RWPE1 (cell line): ENCODE data around the gene PDSS2.

Experiments
- CTCF ChIA-PET: fragments of 350-600 bp; sonication (Branson Sonifier 250); formaldehyde crosslinking; extraction: SDS; loops from one replicate; lab custom pipeline; 2021; lab: Yijun Ruan, JAX
- POLR2A ChIA-PET: fragments of 400-600 bp; formaldehyde crosslinking; extraction: SDS; loops from one replicate; lab custom pipeline; 2020; ENCODE audit warnings: antibody characterized with exemption; ENCODE audit not compliant: low non-redundant PET; lab: Yijun Ruan, JAX
- DNase-seq: peaks from one replicate; pipeline ENCODE4 v3.0.0; 2012; ENCODE audit warnings: low spot score
- H3K27ac ChIP-seq: fragments of 450-650 bp; 2 replicates; pipeline ENCODE4 v1.5.1; 2017
- TF ChIP-seq, protein P1 (sequence below): fragments of 450-650 bp; conservative IDR thresholded peaks from 2 replicates; pipeline ENCODE4 v1.5.1; 2017; ENCODE audit warnings: low read depth, mild to moderate bottlenecking

The PDSS2 gene

GRCh38 chr6:107114926-107115694 is 344.3 kb downstream of the PDSS2 start, which contains the start of gene BEND3:
TSS of gene BEND3 (minus strand) at chr6:107115515. CDS start at chr6:107099285, 16,230 bp downstream.
- ChIA-PET CTCF (interaction anchor here (0.6 to 0.7 kb wide), 2 partner anchors 85 to 532 kb away, joined by 3 to 6 read pairs; no protein-coding TSS in a partner anchor), POLR2A (no interaction called here)
- TF ChIP-seq, protein P1, sequence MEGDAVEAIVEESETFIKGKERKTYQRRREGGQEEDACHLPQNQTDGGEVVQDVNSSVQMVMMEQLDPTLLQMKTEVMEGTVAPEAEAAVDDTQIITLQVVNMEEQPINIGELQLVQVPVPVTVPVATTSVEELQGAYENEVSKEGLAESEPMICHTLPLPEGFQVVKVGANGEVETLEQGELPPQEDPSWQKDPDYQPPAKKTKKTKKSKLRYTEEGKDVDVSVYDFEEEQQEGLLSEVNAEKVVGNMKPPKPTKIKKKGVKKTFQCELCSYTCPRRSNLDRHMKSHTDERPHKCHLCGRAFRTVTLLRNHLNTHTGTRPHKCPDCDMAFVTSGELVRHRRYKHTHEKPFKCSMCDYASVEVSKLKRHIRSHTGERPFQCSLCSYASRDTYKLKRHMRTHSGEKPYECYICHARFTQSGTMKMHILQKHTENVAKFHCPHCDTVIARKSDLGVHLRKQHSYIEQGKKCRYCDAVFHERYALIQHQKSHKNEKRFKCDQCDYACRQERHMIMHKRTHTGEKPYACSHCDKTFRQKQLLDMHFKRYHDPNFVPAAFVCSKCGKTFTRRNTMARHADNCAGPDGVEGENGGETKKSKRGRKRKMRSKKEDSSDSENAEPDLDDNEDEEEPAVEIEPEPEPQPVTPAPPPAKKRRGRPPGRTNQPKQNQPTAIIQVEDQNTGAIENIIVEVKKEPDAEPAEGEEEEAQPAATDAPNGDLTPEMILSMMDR = no peak
- peak; percentile 42 for DNase-seq
- peak within 1 kb of the TSS; percentile 87 for H3K27ac ChIP-seq

- POLR2A ChIA-PET = no interaction called here
- TF ChIP-seq, protein P1 = peak; percentile 89
- peak overlapping the region; percentile 87 for H3K27ac ChIP-seq
- CTCF ChIA-PET = interaction anchor here (0.6 to 0.8 kb wide), 6 partner anchors 14 to 86 kb away, joined by 3 to 6 read pairs (median 4); no protein-coding TSS in a partner anchor
- DNase-seq = peak; percentile 79
Observed at GRCh38 chr6:107114213-107114925, 345.0 kb downstream of the PDSS2 start.

GRCh38 chr6:107110200-107110599 is 349.2 kb downstream of the PDSS2 start:
- CTCF ChIA-PET = interaction anchor here (0.6 kb wide), 1 partner anchor 438 kb away, joined by 3 read pairs; no protein-coding TSS in a partner anchor
- TF ChIP-seq, protein P1 = no peak
- no peak overlapping the region for H3K27ac ChIP-seq
- POLR2A ChIA-PET = no interaction called here
- DNase-seq = no peak

DNA sequence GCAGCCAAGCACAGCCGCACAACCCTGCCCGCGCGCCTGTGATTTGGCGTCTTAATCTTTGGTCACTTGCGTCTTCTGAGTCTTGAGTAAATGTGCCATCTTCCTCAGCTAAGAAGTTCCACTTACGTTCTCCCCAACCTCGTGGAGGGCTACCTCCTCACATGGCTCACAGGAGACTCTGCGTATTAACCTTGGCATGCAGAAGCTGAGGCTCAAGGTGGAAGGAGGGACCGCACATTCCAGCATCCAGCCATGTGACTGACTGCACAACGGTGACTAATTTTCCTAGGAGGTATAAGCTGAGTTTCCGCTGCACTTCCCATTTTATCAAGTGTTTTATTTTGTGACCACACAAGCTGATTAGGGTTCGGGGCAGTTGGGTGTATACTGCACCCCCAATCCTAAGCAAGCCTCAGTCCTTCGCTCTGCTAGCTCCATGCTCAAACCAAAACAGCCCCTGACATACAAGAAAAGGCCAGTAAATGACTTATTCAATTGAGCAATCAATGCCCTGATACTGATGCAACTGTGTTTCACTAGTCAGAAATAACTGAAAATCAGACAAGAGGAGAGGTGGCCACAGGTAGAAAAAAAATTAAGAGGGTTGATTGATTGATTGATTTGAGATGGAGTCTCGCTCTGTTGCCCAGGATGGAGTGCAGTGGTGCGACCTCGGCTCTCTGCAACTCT is 351.0 kb downstream of the PDSS2 start:
- ChIA-PET CTCF (interaction anchor here (0.5 to 0.6 kb wide), 4 partner anchors 365 to 1745 kb away, joined by 3 to 4 read pairs (median 4); no protein-coding TSS in a partner anchor), POLR2A (no interaction called here)

GRCh38 chr6:107107791-107108190 is 351.6 kb downstream of the PDSS2 start:
- H3K27ac ChIP-seq = peak overlapping the region; percentile 5; the same call in 1 of the 2 replicates
- TF ChIP-seq, protein P1 = no peak
- POLR2A ChIA-PET = no interaction called here
- no peak for DNase-seq
- CTCF ChIA-PET = interaction anchor here (0.6 kb wide), 2 partner anchors 501 to 1744 kb away, joined by 4 read pairs; no protein-coding TSS in a partner anchor

More for the DNA sequence above, 351.0 kb downstream of the PDSS2 start:
- TF ChIP-seq, protein P1 = no peak
- peak; percentile 57 for DNase-seq
- H3K27ac ChIP-seq = peak overlapping the region; percentile 5; the same call in 1 of the 2 replicates
